GM21737 (cell line): ENCODE data around the gene PEMT.

Experiments
- ATAC-seq: cut with Tn5 transposase; IDR thresholded peaks from one replicate; pipeline ENCODE4 v1.9.1; 2021; ENCODE audit warnings: mild to moderate bottlenecking, moderate library complexity; ENCODE audit not compliant: unreplicated experiment

PEMT gene

DNA sequence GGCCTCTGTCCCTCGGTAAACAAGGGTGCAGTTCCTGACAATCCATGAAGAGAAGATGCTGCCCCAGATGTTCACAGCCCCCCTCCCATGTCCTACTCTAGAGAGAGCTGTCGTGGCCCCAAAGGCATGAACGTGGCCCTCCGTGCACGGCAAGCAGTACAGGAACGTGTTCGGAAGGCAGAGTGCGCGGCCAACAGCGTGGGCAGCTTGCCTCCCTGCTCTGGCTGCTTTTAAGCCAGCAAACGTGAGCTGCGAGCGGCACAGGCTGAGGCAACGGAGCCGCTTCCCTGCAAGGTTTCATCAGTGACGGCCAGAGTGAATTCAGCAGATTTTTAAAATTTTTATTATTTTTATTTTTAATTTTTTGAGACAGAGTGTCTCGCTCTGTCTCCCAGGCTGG, 37.2 kb downstream of the PEMT start:
- ATAC-seq, result no peak

DNA sequence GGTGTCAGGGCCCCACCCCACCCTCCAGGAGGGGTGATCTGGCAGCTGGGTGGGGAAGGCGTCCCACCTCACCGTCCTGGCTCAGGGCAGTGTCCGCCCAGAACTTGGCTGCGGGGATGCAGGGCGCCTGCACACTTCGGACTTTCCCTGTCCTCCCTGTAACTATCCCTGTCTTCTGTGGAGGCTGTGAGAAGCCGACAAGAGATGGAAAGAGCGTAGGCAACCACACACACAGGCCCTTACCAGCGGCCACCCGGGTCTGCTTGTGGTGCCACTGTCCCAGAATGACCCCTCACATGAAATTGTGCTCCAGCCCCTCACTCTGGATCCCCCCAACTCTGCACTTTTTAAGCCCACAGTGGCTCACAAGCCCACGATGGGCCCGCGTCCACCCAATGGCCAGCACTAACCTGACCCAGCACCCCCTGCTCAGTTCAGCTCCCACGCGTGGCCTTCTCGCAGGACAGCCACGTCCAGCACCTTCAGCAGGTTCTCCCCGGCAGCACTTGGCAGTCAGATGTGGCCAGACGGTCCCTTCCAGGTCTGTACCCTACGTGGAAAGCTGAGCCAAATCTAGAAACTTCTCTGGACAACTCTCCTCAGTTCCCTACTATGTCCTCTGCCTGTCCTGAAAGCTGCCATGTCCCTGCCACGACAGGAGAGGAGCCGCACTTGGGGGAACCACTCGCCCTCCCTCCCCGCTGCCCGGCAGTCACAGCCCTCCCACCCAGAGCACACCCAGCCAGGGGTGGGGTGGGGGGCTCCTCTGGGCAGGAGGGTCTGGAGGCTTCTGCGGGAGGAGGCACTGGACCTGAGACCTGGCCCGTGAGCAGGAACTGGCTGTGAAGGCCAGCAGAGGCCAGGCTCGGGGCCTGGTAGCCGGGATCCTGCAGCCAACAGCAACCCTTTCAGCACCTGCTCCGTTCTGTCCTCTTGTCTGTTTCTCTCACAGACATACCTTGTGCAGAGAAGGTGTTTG, 38.0 kb downstream of the PEMT start:
- no peak for ATAC-seq

DNA sequence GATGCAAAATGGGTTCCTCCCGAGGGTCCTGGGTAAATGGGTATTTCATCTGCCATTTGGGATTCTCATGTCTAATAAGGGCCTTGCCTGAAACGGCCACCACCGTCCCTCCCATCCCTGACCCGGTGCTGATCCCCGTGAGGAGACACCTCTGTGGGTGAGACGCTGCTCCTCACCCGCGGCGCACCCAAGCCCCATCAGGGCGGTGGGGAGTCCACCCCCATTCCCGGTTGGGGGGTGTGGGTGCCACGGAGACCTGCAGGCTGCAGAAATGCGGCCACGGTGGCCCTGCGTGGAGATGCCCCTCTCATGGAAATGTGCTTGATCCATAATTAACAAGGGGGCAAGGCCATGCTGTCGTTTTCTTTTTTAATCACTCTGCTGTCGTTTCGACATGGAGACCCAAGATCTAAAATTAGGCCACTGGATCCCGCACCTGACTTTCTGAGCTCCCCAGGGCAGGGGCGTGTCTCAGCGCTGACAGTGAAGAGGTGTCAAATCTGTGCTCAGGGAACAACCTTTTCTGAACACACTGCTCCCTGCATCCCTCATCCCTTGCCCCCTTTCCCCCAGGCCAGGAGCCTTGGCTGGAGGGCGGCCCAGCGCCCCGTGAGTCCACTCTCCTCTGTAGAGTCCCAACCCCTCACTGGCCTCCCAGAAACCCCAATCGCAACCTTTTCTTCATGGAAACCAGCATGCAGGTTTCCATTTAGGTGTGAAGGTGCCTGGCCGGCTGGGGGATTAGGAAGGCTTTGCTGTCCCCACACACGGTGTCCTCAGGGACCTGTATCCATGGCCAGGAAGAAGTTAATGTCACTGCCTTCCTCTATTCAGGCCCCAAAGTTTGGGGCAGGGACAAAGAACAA, 38.9 kb downstream of the PEMT start:
- no peak for ATAC-seq

DNA sequence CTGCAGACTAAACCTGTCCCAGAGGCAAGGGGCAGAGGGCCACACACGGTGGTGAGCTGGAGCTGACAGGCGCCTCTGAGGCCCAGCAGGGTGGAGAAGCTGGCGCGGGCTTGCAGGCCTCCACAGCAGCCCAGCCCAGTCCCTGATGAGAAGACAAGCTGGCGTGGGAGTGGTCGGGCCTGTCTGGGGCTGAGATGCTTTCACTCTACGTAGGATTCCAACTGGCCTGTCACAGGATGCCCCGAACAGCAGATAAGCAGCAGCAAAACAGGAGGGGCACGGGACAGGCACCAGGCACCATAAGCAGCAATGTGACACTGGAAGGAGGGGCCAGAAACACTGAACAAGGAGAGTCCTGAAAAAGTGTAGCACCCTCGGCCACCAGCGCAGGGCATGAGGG, 40.1 kb downstream of the PEMT start:
- no peak for ATAC-seq

DNA sequence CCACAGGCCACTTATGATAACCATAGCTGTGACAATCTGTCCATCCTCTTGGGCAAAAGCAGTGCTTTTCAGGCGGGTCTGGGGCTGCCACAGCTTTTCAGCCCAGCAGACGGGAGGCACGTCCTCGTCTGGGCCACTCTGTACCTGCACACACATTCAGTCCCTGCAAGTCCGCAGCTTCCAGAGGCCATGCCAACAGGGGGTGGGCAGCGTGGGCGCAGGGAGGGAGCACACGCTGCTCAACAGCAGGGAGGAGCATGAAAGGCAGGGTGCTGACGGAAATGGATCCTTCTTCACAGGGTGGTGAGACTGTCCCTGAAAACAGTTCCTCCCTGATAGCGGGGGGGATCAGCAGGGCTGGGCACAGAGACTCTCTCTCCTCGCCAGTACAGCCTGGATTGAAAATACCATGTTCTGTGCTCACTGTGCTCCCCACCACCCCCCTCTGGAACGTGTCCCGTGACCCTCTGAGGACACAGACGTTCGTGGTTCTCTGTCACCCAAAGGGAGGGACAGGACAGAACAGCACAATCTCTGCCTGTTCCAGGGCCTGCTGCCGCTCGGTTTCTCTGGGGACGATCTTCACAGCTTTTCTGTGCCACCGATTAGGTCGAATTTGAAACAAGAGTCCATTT, 41.7 kb downstream of the PEMT start:
- ATAC-seq, result no peak

DNA sequence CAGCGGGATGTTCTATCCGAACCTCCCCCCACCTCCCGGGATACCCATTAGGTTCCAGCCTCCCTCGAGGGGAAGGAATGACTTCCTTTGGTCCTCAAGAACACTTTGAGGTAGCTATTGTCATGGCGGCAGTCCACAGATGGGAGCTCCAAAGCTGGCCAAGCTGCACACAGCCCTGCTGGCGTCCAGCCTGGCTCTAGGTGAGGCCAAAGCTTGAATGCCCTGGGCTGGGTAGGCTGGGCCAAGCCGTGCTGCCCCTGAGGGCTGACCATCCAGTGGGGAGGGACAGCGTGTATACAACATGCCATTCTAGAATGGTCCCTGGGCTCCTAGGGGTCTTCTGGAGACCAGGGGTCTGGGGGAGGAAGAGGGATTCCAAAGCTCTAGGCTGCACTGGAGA, 43.5 kb downstream of the PEMT start:
- ATAC-seq, result no peak

DNA sequence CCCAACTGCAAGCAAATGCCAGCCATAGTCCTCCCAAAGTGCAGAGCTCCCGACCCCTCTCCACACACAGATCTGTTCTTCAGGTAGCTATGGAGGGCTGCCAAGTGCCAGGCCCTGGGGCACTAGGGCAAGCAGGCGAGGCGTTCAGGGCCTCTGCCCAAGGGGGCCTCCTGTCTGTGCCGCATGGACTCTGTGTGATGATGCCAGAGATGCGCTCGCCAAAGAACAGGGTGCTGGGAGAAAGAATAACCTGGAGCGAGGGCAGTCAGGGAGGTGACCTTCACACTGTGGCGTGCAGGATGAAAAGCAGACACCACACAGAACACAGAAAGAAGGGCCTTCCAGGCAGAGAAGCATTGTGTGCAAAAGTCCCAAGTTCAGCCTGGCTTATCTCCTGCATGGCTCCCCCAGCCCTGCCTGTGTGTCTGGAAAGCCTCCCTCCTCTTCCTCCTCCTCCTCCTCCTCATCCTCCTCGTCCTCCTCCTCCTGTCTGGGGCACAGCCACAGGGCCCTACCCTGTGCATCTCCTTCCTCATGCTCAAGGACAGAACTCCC, 44.2 kb downstream of the PEMT start:
- ATAC-seq, result no peak

DNA sequence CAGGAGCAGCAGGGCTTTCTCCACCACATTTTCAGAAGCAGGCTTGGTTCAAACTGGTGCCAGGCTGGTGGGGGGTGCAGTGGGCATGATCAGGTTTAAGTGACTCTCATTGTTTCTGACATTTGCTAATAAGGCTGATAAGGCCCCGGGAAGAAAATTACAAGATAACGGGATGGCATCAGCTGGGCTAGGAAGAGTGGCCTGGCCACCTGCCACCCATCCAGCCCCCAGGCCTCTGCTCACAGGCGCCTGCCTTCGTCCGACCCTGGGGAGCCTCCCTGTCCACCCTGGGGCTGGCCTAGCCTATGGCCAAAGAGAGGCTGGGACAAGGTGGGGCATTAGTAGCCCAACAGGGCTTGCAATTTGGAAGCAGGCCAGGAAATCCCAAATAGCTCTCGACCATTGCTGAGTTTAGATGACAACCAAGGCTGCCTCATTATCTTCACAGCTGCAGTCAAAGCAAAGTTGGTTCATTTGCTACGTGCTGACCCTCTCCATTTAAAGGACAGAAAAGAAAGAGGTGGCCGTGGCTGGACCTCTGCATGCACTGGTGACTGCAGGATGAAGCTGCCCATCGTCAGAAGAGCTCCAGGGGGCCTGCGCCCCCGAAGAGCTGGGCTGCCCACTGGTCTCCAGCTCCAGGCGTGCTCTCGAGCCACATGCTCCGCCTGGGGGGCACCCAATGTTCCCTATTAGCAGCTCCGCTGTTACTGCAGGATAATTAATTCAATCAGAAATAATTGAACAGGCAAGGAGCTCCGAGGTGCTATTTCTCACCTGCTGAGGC, 44.9 kb downstream of the PEMT start:
- no peak for ATAC-seq

DNA sequence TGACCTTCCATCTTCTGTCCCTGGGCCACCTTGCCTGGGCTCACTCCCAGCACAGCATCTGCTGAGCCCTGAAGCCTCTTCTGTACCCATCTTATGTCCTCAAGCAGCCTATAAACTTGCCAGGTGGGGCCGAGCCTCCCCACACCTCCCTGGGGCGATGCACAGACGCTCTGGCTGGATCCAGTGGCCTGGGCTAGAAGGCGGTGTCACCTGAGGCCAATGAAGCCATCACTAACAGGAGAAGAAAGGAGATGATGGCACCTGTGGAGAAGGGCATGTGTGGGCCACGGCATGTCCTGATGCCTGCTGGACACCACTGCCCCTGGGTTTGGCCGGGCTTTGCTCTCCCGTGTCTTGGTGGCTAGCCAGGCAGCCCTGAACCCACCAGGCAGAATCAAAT, 45.5 kb downstream of the PEMT start:
- no peak for ATAC-seq

DNA sequence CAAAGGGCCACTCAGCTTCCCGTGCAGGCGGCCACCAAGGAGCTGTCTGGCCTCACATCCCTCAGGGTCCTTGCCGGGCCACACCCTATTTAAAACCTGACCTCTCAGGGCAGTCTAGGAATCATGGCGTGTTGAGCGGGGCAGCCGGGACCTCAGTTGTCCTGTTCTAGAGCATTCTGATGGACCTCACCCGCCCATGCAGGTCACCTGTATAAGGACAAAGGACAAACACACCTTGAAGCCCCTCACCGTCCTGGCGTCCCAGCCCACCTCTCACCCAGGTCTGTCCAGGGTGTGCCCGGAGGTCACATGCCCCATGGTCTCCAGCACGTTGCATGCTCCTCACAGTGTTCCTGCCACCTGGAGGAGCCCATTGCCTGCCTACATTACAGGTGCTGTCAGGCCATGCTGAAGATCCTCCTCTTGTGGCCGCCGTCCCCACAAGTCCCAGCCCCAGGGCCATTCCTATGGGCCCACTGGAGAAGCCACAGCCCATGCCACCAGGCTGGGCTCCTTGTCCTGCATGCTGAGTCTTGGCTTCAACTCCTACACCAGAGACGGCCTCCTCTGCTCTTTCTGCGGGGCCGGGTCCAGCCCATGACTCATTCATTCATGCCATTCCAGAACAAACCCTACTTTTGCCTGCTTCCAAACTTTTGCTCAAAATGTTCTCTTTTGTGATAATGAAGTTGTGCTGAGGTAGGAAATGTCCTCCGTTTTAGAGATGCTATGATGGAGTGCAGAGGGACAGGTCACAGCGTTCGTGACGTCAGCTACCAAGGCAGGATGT, 46.3 kb downstream of the PEMT start:
- no peak for ATAC-seq

DNA sequence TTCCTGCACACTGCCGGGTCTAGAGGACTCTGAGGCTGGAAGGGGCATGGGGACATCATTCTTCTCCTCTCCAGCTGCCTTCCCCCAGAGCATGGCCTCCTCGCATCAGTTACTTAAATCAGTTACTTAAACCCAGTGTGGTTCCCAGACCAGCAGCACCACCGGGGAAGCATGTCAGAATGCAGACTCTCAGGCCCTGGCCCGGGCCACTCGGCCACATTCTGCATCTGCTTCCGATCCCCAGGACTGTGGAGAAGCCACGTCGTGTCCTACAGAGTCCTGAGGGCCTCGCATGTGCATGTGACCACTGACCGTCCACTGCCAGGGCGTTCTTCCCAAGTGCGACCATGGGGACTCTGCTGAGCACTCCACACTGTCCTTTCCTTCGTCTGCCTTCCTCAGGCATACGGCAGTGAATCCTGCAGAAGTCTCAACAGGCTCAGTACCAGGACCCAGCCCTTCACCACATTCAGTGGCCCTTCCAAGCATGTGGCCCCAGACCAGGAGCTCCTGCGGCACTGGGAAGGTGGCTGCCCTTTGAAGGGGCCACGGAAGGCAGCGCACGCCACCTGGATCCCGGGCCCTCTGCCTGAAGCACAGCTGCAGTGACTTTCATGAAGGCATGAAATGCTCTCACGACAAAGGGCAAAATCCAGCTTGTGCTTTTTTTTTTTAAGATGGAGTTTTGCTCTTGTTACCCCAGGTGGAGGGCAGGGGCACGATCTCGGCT, 48.4 kb downstream of the PEMT start:
- ATAC-seq, result no peak

DNA sequence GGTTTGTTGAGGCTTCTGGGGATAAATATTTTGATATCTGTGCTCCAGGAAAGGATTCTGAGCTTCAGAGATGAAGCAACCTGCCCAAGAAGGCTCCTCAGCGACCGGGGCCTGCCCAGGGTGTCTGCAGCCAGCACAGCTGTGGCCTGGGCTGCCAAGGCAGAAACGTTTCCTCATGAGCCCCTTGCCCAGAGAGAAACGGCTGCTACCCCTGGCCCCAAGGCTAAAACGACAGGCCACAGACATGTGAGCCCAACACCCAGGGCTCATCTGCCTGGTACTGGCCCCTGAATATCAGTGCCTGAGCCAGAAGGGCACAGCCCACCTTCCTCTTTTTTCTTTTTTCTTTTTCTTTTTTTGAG, 49.9 kb downstream of the PEMT start:
- ATAC-seq, result no peak

DNA sequence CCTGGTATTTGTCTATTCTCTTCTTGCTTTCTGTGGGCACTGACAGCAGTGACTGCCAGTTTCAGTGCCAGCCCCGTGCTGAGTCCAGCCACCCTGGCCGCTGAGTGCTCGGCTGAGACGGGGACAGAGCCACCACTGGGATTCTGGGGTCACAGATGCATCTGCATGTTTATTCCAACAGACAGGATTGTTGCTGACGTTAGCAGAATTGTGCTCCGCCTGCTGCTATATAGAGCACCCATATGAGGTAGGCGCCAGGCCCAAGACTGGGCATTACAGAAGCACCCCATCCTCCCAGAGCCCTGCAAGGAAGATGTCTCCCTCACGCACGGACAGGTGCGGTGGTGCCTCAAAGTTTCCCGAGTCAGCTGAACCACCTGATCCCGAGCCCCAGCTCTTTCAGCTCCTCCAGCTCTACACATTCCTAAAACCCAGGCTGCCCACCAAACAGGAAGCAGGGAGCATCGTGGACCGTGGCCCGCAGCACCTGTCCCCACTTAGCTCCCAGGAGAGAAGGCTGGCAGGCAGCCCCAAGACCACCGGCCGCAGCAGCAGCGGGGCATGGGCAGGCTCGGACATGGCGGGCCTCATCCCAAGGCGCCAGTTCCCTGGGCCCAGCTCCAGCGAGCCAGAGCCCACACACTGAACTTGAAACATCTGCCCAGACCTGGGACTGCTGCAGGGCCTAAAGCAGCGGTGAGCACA, 50.4 kb downstream of the PEMT start:
- ATAC-seq, result no peak

DNA sequence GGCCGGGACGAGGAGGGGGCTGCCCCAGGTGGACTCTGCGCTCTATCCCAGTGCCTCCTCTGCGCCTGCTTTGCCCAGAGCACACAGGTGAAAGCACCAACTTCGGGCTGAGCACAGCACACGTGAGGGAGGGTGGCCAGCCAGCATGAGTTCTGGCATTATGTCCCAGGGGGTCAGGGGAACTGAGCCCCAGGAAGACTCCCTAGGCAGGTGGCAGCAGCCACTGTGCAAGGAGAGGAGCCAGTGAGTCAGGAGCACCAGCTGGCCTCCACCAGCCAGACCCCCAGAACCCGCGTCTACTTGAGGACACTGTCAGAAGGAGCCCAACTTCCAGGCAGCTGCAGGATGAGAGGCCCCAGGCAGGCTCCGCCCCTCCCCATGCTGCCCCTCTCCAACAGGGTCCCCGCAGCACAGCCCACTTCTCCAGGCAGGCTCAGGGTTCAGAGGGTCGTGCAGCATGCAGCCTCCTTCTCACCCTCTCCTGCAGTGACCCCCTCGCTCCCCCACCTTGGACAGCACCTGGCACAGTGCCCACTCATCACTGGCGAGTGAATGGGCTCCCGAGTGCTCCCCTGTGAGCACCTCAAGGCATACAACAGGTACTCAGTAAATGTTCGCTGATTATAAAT, 51.1 kb downstream of the PEMT start:
- ATAC-seq, result no peak

DNA sequence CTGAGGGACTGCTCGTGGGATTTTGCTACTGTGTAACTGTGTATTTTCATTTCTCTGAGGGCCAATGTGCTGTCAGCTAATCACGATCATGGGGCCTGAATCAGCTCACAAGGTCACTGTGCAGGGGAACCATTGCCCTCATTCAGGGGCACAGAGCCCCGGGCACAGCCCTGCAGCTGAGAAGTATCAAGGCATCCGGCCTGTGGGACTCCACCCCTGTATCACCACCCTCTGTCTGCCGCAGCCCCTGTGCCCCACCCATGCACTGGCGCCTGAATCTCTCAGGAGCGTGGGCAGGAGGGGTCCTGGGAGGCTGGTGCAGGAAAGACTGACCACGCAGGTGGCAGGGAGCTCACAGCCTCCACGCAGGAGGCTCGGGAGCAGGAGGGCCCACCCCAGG, 51.9 kb downstream of the PEMT start:
- ATAC-seq, result no peak

DNA sequence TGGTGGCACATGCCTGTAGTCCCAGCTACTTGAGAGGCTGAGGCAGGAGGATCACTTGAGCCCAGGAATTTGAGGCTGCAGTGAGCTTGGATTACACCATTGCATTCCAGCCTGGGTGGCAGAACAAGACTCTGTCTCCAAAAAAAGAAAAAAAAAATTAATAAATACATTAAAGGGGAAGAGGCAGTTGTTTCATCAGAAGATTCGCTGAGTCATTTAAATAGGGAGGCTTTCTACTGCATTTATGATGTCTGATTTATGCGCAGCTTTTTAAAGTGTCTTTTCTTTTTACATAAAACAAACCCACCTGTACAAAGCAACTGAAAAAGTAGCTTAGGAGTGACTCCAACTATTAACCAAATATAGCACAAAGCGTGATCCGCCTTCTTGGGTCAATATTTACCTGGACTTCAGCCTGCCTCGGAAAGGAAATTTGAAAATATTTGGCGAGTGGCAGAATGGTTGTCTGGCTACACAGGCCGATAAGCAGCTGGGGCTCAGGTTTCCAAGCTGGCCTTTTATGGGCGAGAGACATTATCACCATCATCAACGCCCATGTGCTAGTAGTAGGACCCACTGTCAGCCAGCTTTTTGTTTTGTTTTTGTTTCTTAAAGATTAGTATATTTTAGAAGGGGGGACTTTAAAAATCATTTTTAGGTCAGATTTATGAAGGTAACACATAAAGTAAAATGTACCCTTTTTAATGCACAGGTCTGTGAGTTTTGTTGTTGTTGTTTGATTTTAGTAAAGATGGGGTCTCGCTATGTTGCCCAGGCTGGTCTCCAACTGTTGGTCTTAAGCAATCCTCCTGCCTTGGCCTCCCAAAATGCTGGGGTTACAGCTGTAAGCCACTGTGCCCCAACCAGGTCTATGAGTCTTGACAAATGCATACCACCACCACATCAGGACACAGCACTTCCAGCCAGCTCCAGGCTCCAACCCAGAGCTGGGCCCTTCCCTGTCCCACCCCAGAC, 52.8 kb downstream of the PEMT start:
- ATAC-seq, result no peak
